KBM-7 (cell line): ENCODE results near the gene RAMAC.
"Not testable (repeated sequence)": the region's sequence is repeated elsewhere in the genome, so short reads cannot be mapped to it uniquely, and the experiment has no call there.

Source experiments
- DNase-seq: peaks from one replicate; pipeline ENCODE4 v3.0.0-alpha.2; 2015
- in situ Hi-C: fragments of 300-500 bp; cut with MboI; formaldehyde crosslinking; loops from 2 replicates; pipeline ENCODE4 v1.14.3; 2020; ENCODE audit warnings: low sequenced_read_pairs, low pct_unique_long_range_greater_than_20kb, mixed read lengths

The RAMAC gene

GRCh38 chr15:82985688-82986441 lies at the start of gene RAMAC:
Gene RAMAC, plus strand, starts transcription at chr15:82986210. Its CDS starts 2,809 bp downstream, at chr15:82989019.
- peak; percentile 99 for DNase-seq
- in situ Hi-C loops: no loop called here

- no peak for DNase-seq
- in situ Hi-C loops: no loop called here
These were observed 48.9 kb upstream of the RAMAC start for GRCh38 chr15:82936966-82937711.

GRCh38 chr15:82937712-82938058 lies 48.3 kb upstream of the RAMAC start:
- no peak for DNase-seq
- in situ Hi-C loops: no loop called here

- in situ Hi-C loops, DNase-seq: not testable (repeated sequence)
These were observed 46.3 kb upstream of the RAMAC start for GRCh38 chr15:82939678-82940077.

DNA sequence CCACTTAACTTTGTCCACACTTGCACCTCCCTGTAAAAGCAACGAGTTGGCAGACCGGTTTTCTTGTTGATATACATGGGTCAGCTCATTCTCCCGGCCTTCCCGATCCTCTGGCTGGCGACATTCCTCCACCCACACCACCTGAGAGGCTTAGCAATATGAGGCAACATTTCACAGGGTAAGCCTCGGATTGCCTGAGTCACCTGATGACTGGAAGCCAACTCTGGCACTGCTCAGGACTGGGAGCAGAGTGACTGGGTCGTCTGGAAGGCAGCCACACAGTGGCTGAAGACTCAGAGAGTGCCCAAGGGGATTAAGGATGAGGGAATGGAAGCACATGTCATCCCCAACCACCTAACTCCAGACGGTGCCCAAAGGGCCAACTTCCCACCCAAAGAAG lies 43.3 kb upstream of the RAMAC start:
- DNase-seq: no peak
- in situ Hi-C loops: no loop called here

DNA sequence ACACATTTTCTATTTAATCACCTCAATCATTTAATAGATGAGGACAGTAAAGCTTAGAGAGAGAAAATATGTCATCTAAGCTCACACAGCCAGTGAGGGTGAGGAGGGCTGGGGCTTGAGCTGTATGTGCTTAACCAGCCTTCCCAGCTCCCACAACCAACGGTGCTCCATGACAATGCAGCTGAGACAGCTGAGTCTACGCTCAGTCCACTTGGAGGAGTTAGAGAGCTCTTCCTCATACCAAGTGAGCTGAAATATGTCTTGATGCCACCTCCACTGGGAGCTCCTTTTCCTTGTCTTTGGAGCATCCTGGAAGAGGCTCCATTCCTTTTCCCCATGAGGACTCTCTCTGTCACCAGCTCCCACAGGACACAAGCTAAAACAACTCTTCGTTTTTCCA lies 42.8 kb upstream of the RAMAC start:
- no peak for DNase-seq
- in situ Hi-C loops: no loop called here

DNA sequence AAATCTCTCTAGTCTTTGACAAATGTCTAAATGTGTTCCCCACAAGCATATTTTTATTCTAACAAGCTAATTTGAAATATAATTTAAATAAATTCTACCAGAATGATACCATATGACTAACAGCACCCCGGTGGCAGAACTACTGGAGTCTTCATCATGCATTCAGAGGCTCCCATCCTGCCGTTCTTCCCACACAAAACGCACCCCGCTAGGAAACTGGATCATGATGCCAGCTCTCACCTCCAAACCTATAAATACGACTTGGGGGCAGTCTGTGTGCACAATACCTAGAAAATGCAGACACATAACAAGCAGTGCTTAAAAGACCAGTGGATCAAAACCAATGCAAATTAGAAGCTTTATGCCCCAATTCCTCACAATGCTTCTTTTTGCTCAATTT lies 42.0 kb upstream of the RAMAC start:
- no peak for DNase-seq
- in situ Hi-C loops: no loop called here

- in situ Hi-C loops: no loop called here
- no peak for DNase-seq
These were observed 41.2 kb upstream of the RAMAC start for GRCh38 chr15:82944821-82945220.

DNA sequence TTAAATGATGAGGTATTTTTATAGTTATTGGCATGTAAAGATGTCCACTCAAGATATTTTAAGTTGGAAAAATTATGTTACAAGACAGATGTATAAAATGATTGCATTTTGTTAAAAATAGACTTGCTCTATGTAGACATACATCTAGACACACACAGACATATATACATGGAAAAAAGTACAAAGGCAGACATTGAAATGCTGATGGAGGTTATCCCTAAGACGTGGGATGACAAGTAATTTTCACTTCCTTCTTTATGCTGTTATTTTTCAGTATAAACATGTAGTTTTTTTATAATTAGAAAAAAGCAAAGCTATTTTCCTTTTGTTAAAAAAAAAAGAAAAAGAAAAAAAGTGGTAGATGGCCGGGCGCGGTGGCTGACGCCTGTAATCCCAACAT lies 40.7 kb upstream of the RAMAC start:
- no peak for DNase-seq
- in situ Hi-C loops: no loop called here

DNA sequence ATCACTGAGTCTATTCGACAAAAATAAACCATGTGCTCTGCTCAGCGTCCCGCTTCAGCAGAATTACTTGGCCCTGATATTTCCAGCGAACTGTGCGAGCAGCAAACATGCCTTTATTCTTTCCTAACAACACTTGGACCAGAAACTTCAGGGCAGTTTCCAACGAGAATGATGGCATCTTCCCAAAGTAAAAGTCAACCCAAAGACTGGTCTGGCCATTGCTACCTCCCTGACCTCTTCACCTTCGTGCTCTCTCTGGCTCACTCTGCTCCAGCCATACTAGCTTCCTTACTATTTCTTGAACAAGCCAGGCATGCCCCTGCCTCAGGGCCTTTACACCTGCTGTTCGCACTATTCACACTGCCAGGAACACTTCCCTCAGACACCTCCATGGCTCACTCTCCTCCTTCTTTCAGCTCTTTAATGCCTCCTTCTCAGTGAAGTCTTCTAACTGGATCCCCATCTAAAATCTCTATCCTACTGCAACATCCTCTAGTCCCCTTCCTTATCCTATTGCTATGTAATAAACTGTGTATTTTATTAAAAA lies 39.8 kb upstream of the RAMAC start:
- no peak for DNase-seq
- in situ Hi-C loops: no loop called here

DNA sequence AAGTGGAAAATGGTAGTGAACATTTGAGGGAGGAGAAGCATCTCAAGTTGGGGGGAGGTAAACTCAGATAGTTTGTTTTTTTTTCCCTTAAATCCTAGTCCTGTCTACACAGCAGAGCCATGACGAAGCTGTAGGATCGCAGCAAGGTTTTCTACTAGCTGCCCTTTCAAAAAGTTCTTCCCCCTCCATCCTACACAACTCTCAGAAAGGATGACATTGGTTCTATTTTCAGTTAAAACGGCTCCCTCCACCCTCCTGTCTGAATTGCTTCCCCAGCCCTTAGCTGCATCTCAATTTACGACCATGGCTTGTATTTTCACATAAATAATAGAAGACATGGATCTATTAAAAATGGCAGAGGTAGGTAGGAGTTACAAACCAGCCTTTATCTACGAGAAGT lies 35.7 kb upstream of the RAMAC start:
- in situ Hi-C loops: no loop called here
- no peak for DNase-seq

DNA sequence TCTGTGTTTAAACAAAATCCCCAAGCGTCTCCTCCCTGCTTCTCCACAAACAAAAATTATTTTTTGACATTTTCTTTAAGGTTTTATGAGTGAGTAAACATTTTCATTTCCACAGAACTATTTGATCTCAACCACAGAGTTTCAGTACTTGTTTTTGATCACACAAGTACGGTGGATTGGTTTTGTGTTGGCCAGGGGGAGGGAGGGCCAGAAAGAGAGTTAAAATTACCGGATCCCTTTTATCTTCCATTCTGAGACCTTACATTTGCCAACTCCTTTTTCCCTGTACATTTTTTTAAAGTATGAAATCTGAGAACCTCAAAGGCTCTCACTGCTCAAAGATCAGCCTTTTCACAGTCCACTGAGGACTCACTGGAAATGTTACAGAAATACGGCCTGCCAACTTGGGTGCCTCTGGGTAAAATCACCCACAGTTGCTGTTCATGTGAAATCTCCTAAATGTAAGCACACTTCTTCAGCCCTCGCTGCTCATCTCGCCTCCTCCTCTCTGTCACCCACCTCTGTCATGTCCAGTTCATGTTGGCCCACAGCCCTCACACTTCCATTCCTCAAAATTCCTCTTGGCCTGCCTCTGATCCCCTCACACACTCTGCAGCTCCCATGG lies 35.2 kb upstream of the RAMAC start:
- no peak for DNase-seq
- in situ Hi-C loops: no loop called here

DNA sequence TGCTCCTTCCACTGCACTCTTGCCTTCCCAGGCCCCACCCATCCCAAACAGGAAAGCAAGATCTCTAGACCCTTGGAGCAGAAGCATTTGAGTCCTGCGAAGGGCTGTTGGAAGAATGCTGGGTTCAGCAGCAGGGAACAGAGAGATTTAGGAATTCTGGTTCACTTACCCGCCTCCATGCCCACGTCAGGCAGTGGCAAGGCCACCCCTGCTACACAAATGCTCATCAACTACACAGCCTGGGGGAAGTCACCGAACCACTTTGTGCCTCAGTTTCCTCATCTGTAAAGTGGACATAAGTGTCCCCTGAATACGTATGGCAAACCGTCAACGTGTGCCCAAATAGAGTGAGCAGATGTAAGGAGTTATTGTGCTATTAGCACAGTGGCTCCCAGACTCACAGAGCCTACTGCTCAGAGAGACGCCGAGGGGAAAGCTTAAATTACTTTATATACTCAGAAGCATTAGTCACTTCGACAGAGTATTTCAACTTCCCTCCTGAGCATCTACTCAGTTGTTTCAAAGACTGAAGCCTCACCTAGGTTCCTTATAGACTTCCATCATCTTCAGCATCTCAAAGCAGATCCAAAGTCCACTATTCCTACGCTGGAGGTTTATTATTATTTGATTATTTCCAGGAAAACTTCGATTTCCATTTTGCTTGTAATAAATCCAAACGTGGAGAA lies 34.4 kb upstream of the RAMAC start:
- DNase-seq: peak; percentile 61
- in situ Hi-C loops: no loop called here

DNA sequence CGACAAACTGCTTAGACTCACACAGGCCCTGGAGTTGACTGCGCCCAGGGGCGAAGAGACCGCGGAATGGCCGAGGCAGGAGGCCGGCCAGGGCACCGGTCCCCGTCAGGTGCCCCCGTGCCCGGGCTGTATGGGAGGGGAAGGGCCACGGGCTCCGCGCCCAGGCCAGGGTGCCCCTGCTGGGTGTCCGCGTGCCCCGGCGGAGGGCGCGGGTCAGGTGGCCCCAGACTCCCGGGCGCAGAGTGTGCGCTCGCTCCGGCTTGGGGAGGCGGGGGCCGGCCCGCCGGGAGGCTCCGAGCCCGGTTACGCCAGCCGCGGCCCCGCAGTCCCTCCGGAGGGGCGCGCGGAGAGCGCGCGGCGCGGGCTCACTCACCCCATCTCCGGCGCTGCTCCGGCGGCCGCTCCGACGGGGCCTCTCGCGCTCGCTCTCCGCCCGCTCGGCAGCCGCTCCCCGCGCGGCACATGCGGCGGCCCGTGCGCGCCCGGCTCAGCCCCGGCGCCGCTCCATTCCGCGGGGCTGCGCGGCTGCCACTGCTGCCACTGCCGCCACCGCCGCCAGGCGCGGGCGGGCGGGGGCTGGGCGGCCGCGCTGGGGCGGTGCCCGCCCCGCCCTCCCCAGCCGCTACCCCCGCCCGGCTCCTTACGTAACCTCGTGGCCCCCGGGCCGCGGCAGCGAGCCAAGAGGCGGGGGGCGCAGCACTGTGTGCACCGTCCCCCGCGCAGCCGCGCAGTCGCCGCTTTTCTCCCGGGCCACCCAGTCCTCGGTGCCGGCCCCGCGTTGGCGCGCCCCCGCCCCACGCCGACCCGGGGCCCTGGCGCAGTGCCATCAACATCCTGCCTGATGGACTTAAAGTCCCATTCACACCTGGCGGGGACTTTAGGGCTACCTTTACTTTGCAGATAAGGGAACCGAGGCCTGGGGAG lies 33.6 kb upstream of the RAMAC start, which contains the start of gene HOMER2:
HOMER2 (minus strand) TSS at position 563 of the 924 bp plus-strand sequence; CDS start at position 378, 185 bp downstream.
- peak; percentile 66 for DNase-seq
- in situ Hi-C loops: no loop called here

GRCh38 chr15:82958638-82959037 lies 27.4 kb upstream of the RAMAC start:
- DNase-seq: no peak
- in situ Hi-C loops: no loop called here

DNA sequence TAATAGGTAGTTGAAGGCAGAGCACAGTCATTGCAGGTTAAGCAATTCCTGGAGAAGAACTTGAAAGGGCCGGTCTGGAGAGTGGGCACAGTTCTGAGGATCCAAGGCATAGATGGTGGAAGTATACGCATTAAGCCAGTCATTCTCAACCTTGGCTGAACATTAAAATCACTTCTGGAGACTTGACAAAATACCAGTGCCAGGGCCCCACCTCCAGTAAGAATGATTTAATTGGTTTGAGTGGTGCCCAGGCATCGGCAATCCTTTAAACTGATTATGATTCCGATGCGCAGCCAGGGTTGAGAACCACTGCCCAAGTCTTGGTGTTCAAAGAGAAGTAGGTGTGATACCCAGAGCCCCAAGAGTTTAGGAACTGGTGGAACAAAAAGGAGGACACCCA lies 26.6 kb upstream of the RAMAC start:
- in situ Hi-C loops: no loop called here
- no peak for DNase-seq

DNA sequence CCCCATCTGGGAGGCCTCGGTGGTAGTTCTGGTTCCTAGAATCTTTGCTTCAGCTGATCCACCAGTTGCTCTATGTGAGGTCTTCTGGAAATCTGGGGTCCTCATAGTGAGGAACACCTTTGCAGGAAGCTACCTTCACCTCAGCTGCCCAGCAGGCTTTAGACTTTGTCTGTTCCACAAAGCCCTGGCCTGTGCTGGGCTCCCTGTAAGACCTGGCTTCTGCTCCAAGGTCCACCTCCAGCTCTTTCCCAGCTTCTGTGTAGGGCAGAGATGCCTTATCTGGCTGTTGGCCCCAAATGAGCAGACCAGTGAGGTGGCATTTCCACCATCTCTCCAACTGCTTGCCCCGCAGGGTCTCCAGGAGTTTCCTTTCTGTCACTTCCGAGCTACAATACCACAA lies 25.2 kb upstream of the RAMAC start:
- DNase-seq: no peak
- in situ Hi-C loops: no loop called here
